ENCODE data around the gene RIN2. TPM values are rescaled to one million over a fixed set of nuclear protein-coding genes. Genes with fewer than 3 reads are reported as not detected.

Gene RIN2
- total and polyA plus RNA-seq, 2 experiments from 2014 or later, result 0.08 to 1.4 TPM

- TF ChIP-seq ZNF462 (CRISPR knock-in tag; IDR thresholded peaks at IDR 0.05) (no peak), POLR2AphosphoS5 (IDR thresholded peaks at IDR 0.05; ENCODE audit: low read depth) (no peak), ZNF331 (CRISPR knock-in tag; IDR thresholded peaks at IDR 0.05; ENCODE audit: low read depth) (no peak), EZH2 (IDR thresholded peaks at IDR 0.05; ENCODE audit: low read depth, unreplicated experiment) (no peak), ZNF114 (CRISPR knock-in tag; IDR thresholded peaks at IDR 0.05) (no peak), JUNB (IDR thresholded peaks at IDR 0.05; ENCODE audit: unreplicated experiment) (no peak), ETS1 (IDR thresholded peaks at IDR 0.05) (no peak), EZH2phosphoT487 (IDR thresholded peaks at IDR 0.05; ENCODE audit: unreplicated experiment) (no peak), CTCF (conservative IDR thresholded peaks at IDR 0.05; ENCODE audit: low read depth in 2 of 2) (no peak)
Observed at GRCh38 chr20:19774135-19774933, 16.3 kb downstream of the RIN2 start (continued).

Data from GM23338 (cell line).